Muscle layer of colon (tissue), 2 donors: ENCODE measurements around the gene COL26A1.
"Not testable (repeated sequence)": the region's sequence is repeated elsewhere in the genome, so short reads cannot be mapped to it uniquely, and the experiment has no call there.

Source experiments
- H3K27ac ChIP-seq: one replicate; pipeline ENCODE4 v1.7.0; 2013; ENCODE audit warnings: low read depth, mild to moderate bottlenecking, low read length, moderate library complexity
- H3K27me3 ChIP-seq, 2 donors: one replicate each; pipeline ENCODE4 v1.7.0; 2013; ENCODE audit warnings: low read length in 2 of 2, mild to moderate bottlenecking in 2 of 2; ENCODE audit not compliant: insufficient read depth in 2 of 2, control insufficient read depth in 1 of 2
- H3K36me3 ChIP-seq: one replicate; pipeline ENCODE4 v1.7.0; 2013; ENCODE audit warnings: mild to moderate bottlenecking, low read length; ENCODE audit not compliant: insufficient read depth
- H3K4me1 ChIP-seq: one replicate; pipeline ENCODE4 v1.7.0; 2013; ENCODE audit warnings: mild to moderate bottlenecking, low read length; ENCODE audit not compliant: insufficient read depth
- H3K4me3 ChIP-seq, 2 donors: one replicate each; pipeline ENCODE4 v1.7.0; 2013; ENCODE audit warnings: low read length in 2 of 2, low read depth in 1 of 2, mild to moderate bottlenecking in 1 of 2, moderate library complexity in 1 of 2
- H3K9ac ChIP-seq: one replicate; pipeline ENCODE4 v1.7.0; 2013; ENCODE audit warnings: low read length
- H3K9me3 ChIP-seq: one replicate; pipeline ENCODE4 v1.7.0; 2013; ENCODE audit warnings: mild to moderate bottlenecking, low read length
- donor health status: abdominal sarcoma.
- donor health status: Adenocarcinoma of cecum.

The COL26A1 gene

GRCh38 chr7:101560021-101560420 lies 197.3 kb downstream of the COL26A1 start:
- H3K27ac ChIP-seq, H3K36me3 ChIP-seq, H3K4me1 ChIP-seq, H3K9ac ChIP-seq, H3K27me3 ChIP-seq, H3K4me3 ChIP-seq, H3K9me3 ChIP-seq: not testable (repeated sequence)

GRCh38 chr7:101560856-101561255 lies 198.2 kb downstream of the COL26A1 start:
- H3K9me3 ChIP-seq = no peaks in the 10 kb centered on the region
- H3K36me3 ChIP-seq = no peaks in the 10 kb centered on the region
- no peaks in the 10 kb centered on the region for H3K4me1 ChIP-seq
- H3K27me3 ChIP-seq = peaks cover 0 to 5% of the 10 kb centered on the region in 2 donors
- no peak overlapping the region for H3K27ac ChIP-seq
- H3K9ac ChIP-seq = no peak overlapping the region
- no peak overlapping the region for H3K4me3 ChIP-seq

GRCh38 chr7:101561293-101561692 lies 198.6 kb downstream of the COL26A1 start:
- not testable (repeated sequence) for H3K4me1 ChIP-seq, H3K36me3 ChIP-seq, H3K9me3 ChIP-seq, H3K27me3 ChIP-seq, H3K4me3 ChIP-seq, H3K27ac ChIP-seq, H3K9ac ChIP-seq

- H3K9me3 ChIP-seq = no peaks in the 10 kb centered on the region
- H3K9ac ChIP-seq = no peak overlapping the region
- H3K4me1 ChIP-seq = no peaks in the 10 kb centered on the region
- H3K36me3 ChIP-seq = no peaks in the 10 kb centered on the region
- H3K27me3 ChIP-seq = peaks cover 0 to 5% of the 10 kb centered on the region in 2 donors
- H3K27ac ChIP-seq = no peak overlapping the region
- H3K4me3 ChIP-seq = no peak overlapping the region
Observed at GRCh38 chr7:101562531-101563197, 200.0 kb downstream of the COL26A1 start.

- Histone ChIP-seq H3K4me3 (no peak overlapping the region), H3K4me1 (no peaks in the 10 kb centered on the region), H3K9me3 (no peaks in the 10 kb centered on the region), H3K36me3 (no peaks in the 10 kb centered on the region), H3K27ac (no peak overlapping the region), H3K27me3 (peaks cover 0 to 5% of the 10 kb centered on the region in 2 donors), H3K9ac (no peak overlapping the region)
Observed at GRCh38 chr7:101563198-101563901, 200.7 kb downstream of the COL26A1 start.

- H3K9ac ChIP-seq = no peak overlapping the region
- peaks cover 0 to 5% of the 10 kb centered on the region in 2 donors for H3K27me3 ChIP-seq
- no peaks in the 10 kb centered on the region for H3K4me1 ChIP-seq
- no peak overlapping the region for H3K4me3 ChIP-seq
- no peaks in the 10 kb centered on the region for H3K36me3 ChIP-seq
- H3K27ac ChIP-seq = no peak overlapping the region
- H3K9me3 ChIP-seq = no peaks in the 10 kb centered on the region
Observed at GRCh38 chr7:101563943-101564777, 201.5 kb downstream of the COL26A1 start.

- Histone ChIP-seq H3K9ac (no peak overlapping the region), H3K36me3 (no peaks in the 10 kb centered on the region), H3K27me3 (peaks cover 0 to 5% of the 10 kb centered on the region in 2 donors), H3K9me3 (no peaks in the 10 kb centered on the region), H3K4me1 (no peaks in the 10 kb centered on the region), H3K4me3 (no peak overlapping the region), H3K27ac (no peak overlapping the region)
Observed at GRCh38 chr7:101564778-101565211, 202.1 kb downstream of the COL26A1 start.

- Histone ChIP-seq H3K9ac (no peak overlapping the region), H3K27me3 (peaks cover 0 to 5% of the 10 kb centered on the region in 2 donors), H3K27ac (no peak overlapping the region), H3K36me3 (no peaks in the 10 kb centered on the region), H3K4me1 (no peaks in the 10 kb centered on the region), H3K9me3 (no peaks in the 10 kb centered on the region), H3K4me3 (no peak overlapping the region)
Observed at GRCh38 chr7:101565601-101566209, 203.0 kb downstream of the COL26A1 start.

GRCh38 chr7:101567230-101567629 lies 204.6 kb downstream of the COL26A1 start:
- peaks cover 0 to 5% of the 10 kb centered on the region in 2 donors for H3K27me3 ChIP-seq
- H3K36me3 ChIP-seq = no peaks in the 10 kb centered on the region

GRCh38 chr7:101572156-101572555 lies 209.5 kb downstream of the COL26A1 start:
- no peak overlapping the region for H3K4me3 ChIP-seq
- H3K4me1 ChIP-seq = no peaks in the 10 kb centered on the region
- H3K27me3 ChIP-seq = no peaks in the 10 kb centered on the region
- no peaks in the 10 kb centered on the region for H3K36me3 ChIP-seq
- H3K27ac ChIP-seq = no peak overlapping the region
- no peak overlapping the region for H3K9ac ChIP-seq
- H3K9me3 ChIP-seq = peaks cover 6% of the 10 kb centered on the region

More at GRCh38 chr7:101567230-101567629, 204.6 kb downstream of the COL26A1 start:
- Histone ChIP-seq H3K9me3 (no peaks in the 10 kb centered on the region), H3K9ac (no peak overlapping the region), H3K27ac (no peak overlapping the region), H3K4me1 (no peaks in the 10 kb centered on the region), H3K4me3 (no peak overlapping the region)

GRCh38 chr7:101575168-101575567 lies 212.5 kb downstream of the COL26A1 start:
- Histone ChIP-seq H3K36me3 (no peaks in the 10 kb centered on the region), H3K9me3 (peaks cover 6% of the 10 kb centered on the region), H3K9ac (no peak overlapping the region), H3K27ac (no peak overlapping the region), H3K4me3 (no peak overlapping the region), H3K27me3 (no peaks in the 10 kb centered on the region), H3K4me1 (no peaks in the 10 kb centered on the region)
